Stomach (tissue), 4 donors: ENCODE data around the gene KCTD17.

Experiments used
- EP300 ChIP-seq: sonication (generic); formaldehyde crosslinking; IDR thresholded peaks from one replicate; pipeline ENCODE4 v1.6.1; 2017; ENCODE audit warnings: antibody characterized with exemption
- POLR2A ChIP-seq, 4 donors: fragments of 450-650 bp; IDR thresholded peaks; one replicate each; pipeline ENCODE4 v1.6.1; 2016; ENCODE audit warnings: antibody characterized with exemption in 4 of 4, control low read depth in 2 of 4, mild to moderate bottlenecking in 1 of 4, moderate library complexity in 1 of 4
- POLR2AphosphoS5 ChIP-seq, 3 donors: sonication (generic); formaldehyde crosslinking; IDR thresholded peaks; one replicate each; pipeline ENCODE4 v1.6.1; 2016; ENCODE audit warnings: antibody characterized with exemption in 3 of 3
- TF ChIP-seq, protein P1 (sequence below), 7 experiments: fragments of 450-650 bp in 4 of 7; fragments of 200-600 bp in 3 of 7; sonication (generic) in 3 of 7; IDR thresholded peaks; one replicate each; pipeline ENCODE4 v1.5.1; 2016 to 2019; ENCODE audit warnings: antibody characterized with exemption in 7 of 7, control low read depth in 2 of 7, mild to moderate bottlenecking in 1 of 7

DNA sequence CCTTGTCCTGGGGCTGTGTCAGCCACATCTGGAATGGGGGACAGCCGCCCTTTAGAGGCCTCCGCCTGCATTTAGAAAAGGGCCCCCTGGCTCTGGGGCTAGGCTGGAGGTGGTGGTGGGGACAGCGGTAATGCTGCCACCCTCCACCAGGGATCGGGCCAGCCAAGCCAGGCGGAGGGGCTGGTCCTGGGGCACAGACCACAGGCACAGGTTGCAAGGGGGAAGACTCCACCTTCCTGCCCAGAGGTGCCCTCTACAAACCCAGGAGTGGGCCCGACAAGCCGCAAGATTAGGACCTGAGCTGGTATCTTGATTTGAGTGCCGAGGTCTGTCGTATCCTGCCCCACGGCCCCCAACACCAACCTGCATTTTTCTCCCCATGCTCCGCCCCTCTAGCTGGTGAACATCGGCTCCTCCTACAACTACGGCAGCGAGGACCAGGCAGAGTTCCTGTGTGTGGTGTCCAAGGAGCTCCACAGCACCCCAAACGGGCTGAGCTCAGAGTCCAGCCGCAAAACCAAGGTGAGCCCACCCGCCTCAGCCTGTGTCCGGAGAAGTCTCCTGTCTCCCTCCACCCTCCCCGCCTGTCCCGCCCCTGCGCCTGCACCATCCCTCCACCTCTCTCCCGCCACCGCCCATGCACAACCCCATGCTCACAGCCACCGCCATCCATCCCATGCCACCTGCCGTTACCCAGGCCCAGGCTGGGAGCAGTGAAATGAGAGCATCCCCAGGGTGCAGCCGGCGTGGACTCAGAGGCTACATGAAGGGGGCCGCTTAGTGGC, 7.6 kb downstream of the KCTD17 start:
- no peak for TF ChIP-seq POLR2A (IDR thresholded peaks at IDR 0.05)
- TF ChIP-seq, protein P1, sequence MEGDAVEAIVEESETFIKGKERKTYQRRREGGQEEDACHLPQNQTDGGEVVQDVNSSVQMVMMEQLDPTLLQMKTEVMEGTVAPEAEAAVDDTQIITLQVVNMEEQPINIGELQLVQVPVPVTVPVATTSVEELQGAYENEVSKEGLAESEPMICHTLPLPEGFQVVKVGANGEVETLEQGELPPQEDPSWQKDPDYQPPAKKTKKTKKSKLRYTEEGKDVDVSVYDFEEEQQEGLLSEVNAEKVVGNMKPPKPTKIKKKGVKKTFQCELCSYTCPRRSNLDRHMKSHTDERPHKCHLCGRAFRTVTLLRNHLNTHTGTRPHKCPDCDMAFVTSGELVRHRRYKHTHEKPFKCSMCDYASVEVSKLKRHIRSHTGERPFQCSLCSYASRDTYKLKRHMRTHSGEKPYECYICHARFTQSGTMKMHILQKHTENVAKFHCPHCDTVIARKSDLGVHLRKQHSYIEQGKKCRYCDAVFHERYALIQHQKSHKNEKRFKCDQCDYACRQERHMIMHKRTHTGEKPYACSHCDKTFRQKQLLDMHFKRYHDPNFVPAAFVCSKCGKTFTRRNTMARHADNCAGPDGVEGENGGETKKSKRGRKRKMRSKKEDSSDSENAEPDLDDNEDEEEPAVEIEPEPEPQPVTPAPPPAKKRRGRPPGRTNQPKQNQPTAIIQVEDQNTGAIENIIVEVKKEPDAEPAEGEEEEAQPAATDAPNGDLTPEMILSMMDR (IDR thresholded peaks at IDR 0.05): no peak
- TF ChIP-seq EP300: no peak
- TF ChIP-seq POLR2AphosphoS5 (IDR thresholded peaks at IDR 0.05): no peak
